HG02623 (cell line): ENCODE data around the gene BCL2.
"Not testable (repeated sequence)": the region's sequence is repeated elsewhere in the genome, so short reads cannot be mapped to it uniquely, and the experiment has no call there.

Experiments used
- ATAC-seq: cut with Tn5 transposase; IDR thresholded peaks from one replicate; pipeline ENCODE4 v1.9.1; 2021; ENCODE audit warnings: moderate library complexity; ENCODE audit not compliant: unreplicated experiment

Gene BCL2

DNA sequence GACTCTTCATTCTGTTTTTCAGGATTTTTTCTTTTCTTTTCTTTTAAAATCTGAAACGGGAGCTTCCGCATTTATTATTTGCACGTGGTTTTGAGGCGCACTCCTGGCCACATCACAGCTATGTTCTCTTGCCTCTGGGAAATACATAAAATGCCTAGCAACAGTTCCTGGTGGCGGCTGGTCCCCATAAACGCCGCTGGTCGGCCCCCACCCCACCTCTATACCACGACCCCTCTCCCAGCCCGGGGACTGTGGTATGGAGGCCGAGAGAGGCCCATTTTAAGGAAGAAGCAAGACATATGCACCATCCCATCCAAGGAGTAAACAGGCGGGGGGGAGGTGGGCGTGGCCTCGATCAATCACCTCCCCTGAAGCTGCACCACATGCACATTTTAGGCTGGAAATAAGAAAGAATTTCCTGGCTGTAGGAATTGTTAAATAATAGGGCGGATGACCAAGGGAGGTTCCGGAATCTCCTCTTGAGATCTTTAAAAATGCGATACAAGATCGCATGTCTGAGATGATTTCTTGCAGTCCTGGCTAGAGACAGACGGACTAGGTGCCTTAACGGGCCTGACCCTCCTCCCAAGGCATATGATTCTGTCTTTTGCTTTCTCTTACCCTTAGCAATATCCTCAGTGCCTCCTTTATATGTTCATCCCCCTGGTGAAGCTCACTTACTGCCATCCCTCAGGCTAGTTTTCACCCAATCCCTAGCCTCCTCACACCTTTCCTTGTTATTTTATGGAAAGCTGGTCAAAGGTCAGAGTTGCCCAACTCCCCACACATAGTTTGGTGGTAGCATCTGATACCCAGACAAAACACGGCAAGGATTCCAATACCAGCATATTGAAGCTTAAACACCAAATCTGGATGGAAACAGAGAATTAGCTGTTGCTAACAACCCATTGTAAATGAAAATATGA lies 82.4 kb downstream of the BCL2 start:
- no peak for ATAC-seq

DNA sequence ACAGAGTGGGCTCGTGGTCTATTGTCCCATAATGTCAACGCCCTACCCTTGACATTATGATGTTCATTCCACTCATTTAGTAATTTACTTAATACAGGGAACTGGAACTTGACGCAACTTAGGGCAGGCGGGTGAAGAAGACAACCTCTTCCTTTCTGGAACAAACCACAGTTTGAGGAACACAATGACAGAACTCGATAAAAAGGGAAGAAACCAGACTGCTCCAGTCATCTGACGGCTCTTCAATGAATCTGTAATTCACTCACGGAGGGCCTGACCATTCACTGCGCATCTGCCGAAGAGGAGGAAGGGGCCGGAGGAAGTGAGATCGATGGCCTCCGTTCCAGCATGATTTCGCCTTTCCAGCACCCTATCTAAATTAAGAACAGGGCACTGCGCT lies 83.2 kb downstream of the BCL2 start:
- no peak for ATAC-seq

DNA sequence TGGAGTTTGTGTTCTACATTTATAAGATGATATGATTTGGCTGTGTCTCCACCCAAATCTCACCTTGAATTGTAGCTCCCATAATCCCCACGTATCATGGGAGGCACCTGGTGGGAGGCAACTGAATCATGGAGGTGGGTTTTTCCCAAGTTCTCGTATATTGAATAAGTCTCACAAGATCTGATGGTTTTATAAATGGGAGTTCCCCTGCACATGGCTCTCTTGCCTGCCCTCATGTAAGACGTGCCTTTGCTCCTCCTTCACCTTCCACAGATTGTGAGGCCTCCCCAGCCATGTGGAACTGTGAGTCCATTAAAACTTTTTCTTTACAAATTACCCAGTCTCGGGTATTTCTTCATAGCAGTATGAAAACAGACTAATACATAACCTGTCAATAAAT lies 83.6 kb downstream of the BCL2 start:
- not testable (repeated sequence) for ATAC-seq

DNA sequence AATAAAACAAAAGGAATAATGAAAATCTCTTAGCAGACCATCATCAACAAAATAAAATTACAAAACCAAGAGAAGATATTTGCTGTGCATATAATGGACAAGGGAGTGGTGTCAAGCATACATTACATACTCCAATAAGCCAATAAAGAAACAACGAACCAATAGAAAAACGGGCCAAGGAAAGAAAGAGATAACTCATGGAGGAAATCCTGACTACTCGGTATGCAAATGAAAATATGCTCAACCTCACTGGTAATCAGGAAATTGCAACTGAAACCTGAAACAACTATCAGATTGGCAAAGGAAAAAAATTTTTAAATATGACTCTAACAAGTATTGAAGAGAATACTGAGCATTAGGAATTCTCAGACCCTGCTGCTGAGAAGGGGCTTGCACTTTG lies 84.7 kb downstream of the BCL2 start:
- ATAC-seq = no peak

DNA sequence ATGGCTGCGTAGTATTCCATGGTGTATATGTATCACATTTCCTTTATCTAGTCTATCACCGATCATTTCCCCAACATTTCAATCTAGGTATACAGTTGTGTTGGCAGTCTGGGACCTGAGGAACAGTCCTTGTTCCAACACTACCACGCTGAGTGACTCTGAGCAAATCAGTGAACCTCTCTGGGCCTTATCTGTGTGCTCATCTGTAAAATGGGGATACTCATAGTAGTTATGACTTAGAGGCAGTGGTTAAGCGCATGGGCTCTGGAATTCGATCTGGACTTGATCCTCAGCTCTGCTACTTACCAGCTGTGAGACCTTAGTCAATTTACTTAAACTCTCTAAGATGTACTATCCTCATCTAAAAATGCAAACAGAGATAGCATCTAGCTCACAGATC lies 85.1 kb downstream of the BCL2 start:
- ATAC-seq = no peak

DNA sequence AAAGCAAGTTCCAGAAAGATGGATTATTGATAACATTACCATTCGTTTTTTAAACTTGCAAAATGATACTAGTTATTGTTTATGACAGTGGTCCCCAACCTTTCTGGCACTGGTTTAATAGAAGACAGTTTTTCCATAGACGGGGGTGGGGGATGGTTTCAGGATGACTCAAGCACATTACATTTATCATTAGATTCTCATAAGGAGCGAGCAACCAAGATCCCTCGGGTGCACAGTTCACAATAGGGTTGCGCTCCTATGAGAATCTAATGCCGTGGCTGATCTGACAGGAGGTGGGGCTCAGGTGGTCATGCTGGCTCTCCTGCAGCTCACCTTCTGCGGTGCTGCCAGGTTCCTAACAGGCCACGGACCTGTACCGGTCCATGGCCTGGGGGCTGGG lies 86.2 kb downstream of the BCL2 start:
- no peak for ATAC-seq

DNA sequence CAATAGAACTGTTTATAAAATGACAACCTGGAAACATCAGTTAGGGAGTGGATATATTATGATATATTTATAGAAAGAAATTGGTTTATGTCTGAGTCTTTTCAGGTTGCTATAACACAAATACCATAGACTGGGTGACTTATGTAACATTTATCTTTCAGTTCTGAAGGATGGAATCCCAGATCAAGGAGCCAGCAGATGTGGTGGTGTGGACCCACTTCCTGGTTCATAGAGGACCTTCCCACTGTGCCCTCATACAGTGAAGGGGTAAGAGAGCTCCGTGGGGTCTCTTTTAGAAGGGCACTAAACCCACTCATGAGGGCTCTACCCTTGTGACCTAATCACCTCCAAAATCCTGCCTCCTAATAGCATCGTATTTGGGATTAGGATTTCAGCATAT lies 86.7 kb downstream of the BCL2 start:
- ATAC-seq = no peak

DNA sequence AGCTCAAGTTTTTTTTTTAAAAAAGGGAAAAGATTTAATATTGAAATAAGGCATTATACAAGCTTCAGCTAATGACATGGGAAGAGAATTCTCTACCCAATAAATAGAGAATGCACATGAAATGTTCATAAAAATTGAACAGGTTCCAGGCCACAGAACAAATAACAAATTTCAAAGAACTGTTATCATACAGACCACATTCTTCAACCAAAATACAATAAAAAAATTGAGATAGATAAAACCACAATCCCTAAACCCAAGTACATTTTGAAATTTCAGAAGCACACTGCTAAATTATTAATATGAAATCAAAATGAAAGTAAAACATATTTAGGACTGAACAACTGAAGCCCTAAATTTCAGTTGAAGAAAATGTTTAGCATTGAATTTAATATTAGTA lies 89.6 kb downstream of the BCL2 start:
- no peak for ATAC-seq

DNA sequence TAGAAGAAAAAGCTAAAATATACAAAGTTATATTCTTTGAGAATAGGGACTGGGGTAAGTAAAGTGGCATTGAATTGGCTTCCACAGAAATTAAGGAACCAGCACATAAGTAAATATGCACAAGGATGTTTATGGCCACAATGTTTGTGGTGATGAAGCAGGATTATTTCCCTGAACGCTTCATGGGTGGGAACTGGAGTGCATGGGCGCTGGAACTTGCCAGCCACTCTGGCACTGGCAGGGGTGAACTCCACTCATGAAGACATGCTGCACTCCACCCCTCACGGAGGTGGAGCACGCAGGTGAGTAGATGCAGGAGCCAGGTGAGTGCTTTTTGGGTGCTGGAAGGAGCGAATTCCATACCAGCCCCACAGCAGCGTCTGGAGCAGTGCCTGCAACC lies 94.1 kb downstream of the BCL2 start:
- no peak for ATAC-seq

DNA sequence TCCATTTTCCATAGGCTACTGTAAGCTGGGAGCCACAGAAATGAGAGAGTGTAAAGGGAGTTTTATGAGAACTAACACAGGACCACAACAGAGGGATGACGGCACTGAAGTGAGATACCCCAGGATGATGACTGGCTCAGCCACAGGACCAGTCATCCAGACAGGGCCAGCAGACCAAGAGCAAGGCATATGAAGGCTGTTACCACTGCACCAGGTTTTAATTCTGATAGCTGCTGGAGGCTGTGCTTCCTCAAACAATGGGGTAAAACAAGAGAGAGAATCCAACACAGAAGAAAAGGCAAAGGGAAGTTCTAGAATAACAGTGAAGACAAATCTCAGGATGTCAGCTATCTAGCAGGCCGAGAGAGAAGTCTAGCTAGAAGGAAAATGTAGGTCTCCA lies 94.9 kb downstream of the BCL2 start:
- peak; percentile 43 for ATAC-seq

DNA sequence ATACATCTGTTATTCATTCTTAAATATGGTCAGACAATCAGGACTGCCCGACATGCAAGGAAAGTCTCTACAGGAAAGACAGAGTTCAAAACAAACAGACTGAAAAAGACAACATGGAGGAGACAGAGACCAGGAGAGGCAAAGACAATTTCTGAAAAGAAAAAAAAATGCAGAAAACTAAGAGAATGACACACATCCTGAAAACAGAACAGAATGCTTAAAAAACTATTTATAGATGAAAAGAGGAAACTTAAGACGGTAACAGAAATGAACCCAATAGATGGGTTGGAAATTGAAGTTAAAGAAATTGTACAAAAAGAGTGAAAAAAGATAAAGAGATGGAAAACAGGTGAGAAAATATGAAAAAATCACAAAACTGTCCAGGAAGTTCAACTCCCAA lies 95.7 kb downstream of the BCL2 start:
- no peak for ATAC-seq

DNA sequence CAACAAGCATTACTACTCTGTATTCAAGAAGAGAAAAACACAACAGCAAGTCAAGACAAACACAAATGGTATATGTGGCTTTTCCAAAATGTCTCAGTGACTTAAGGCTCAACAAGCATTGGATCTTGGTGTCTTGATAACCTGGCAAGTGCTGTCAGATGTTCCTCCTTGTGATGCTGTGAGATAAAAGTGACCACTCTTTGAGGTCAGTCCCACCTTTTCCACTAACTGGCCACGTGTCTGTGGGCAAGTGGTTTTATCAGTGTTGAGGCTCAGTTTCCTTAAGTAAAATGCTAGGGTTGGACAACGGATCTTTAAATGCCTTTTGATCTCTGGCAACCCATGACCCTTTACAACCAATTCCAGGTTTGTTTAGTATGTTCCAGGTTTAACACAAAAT lies 98.7 kb downstream of the BCL2 start:
- ATAC-seq = no peak

DNA sequence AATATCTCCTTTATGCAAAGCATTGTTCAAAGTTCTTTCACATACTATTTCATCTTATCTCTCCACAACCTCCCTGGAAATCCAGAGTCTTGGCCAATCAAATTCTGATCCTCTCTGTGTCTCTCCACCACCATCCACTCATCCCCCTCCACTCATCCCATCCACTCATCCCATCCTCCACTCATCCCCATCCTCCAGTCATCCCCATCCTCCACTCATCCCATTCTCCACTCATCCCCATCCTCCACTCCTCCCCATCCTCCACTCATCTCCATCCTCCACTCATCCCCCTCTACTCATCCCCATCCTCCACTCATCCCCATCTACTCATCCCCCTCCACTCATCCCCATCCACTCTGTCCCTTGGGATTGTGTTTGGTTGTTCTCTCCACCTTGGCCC lies 101.1 kb downstream of the BCL2 start:
- ATAC-seq = no peak

DNA sequence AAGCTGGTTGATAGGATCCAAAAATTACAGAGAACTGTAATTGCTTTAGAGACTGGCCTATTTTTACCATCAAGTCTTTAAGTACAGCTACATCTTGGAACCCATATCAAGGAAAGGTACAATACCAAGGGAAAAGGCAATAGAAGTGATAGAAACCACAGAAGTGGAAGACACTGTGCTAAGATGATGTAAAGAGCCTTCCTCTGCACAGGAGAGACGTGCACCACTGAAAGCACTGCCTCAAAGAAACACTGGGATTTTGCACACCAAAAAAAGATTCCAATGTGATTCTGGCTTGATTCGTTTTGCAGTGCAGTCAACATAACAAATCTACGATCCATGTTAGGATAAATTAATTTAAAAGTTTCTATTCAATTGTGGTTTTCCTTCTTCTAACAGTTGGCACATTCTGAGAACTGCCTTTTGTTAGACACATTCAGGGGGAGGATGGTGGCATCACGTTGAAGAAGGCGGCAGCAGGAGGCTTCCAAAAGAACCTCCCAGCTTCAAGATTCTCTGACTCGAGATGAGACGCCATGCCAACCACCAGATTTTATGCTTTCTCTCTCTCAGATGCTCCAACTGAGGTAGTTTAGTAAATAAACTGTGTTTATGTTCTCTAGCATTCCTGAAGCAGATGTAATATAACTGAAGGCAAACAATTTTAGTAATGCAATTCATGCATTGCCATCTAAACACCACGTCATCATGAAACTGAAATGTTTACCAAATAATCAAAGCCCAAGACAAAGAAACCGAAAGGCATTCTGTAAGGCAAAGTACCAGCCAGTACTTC lies 102.9 kb downstream of the BCL2 start:
- peak; percentile 54 for ATAC-seq

DNA sequence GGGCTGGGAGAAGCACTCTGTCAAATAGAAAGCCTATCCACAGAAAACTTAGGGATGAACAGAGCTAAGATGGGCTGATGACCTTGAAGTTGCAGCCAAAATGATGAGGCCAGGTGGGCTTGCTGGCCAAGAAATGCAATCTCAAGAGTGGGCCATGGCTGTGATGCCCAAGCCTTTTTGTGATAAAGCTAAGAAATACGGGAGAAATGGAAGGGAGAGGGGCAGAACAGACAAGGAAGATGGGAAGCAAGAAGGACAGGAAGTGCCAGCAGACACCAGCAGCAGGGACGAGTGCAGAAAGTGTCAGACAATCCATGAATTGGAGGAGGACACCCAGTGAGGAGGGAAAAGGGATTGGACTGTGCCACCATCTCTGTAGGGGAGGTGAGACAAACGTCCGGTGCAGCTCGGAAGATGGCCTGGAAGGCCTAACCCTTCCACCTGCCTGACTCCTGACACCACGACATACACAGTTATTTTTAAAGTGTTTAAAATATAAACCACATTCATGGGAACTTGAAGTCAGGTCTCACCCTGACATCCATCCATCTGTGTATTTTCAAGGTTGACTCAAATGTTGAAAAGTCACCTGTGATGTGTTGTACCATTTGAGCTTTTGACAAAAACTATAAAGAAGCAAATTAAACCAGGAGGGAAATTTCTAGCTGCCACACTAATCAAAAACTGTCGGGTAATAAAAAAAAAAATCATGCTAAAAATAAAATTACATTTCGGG lies 105.5 kb downstream of the BCL2 start:
- ATAC-seq = no peak

DNA sequence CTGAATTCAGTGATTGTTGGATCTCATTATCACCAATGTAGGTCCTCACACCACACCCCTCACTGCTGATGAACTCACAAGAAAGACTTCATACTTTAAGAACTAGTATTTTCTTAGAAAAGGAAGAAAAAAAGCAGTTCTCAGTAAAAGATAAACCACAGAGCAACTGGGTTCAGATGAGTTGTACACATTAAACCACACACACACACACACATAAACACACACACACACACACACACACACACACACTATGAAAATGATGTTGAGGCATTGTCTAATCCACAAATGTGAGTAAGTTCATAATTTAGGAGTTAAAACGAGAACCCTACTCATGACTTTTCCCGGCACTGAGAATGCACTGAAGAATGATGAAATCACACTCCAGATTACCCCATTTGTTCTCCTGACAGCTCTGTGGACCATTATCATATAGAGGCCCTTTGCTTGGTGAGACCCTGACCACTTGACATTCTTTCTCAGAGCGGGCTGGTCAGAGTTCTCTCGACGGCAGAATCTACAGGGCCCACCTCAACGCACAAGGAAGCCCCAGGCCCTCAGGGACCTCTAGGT lies 106.2 kb downstream of the BCL2 start:
- ATAC-seq = no peak

DNA sequence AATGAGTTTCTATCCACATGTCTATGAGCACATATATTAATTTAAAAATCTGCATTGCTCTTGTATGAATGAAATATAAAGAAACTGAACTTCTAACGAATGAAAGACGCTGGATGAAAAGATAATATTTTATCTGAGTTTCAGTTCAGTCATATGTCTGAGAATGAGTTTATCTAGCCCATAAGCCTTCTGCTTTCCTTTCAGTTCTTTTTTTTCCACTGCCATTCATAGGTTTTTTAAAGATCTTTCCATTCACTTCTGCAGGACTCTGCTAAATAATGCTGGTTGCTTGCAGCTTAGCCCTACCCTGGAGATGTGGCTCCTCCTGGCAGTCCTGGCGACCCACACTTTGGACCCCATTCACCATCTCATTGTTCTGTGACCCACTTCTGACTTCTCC lies 109.0 kb downstream of the BCL2 start:
- no peak for ATAC-seq

DNA sequence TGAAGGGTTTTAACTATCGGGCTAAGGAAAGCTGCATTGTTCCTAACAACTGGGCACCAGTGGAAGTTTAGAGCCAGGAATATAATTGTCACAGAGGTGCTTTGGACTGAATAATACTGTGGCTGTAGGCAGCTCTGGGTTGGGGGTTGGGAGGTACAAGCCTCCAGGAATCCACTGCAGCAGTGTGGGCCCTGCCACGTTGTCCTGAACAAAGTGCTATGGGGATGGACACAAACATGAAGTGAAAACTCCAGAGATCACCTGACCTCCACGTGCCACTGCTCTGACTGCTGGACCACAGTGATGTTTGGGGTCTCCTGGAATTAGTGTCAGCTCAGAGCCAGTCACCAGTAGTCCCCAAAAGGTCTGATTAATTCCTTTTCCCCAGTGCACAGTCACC lies 110.9 kb downstream of the BCL2 start:
- ATAC-seq = no peak

DNA sequence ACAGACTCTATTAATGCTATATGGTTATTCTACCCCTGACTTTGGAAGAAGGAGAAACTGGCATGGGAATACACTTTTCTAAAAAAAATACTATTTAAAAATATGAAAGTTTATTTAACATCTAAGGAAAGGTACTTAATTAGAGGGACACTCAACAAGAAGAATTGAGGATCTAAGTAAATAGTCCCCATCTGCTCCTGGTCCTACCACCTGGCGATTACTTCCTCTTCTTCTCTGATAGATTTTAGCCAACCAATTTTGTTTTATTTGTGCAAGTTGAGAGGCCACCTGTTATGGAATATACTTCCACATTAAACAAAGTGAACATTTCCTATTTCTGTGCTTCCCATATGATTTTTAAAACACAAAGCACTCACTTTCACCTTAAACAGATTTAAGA lies 111.7 kb downstream of the BCL2 start:
- ATAC-seq = no peak

DNA sequence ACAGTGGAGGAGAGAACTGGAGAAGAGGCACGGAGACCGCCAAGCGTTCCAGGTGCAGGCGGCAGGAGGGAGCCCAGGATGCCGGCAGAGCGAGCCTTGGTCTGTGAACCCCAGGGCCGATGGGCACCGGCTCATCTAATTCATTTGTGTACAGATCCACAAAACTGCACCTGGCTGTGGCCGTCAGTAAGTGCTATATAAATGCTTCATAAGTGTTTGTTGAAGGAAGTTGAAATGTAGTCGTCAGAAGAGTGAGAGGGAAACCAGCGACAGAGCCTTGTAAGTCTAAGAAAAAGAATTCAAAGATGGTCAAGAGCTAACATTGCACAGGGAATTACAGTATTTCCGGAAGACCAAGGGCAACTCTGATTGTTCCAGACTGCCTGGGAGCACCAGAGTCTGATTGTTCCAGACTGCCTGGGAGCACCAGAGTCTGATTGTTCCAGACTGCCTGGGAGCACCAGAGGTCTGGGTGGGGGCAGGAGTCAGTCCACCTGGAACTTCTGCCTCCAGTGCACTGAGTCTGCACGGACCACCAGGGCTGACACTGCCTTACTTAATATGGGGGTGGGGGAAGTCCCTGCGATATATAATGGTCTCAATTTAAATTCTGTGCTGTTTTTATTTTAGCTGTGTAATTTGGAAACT lies 112.3 kb downstream of the BCL2 start:
- peak; percentile 41 for ATAC-seq
